GM19324 (cell line): ENCODE results near the gene SEC11C.
"Not testable (repeated sequence)": the region's sequence is repeated elsewhere in the genome, so short reads cannot be mapped to it uniquely, and the experiment has no call there.

Experiments
- ATAC-seq: cut with Tn5 transposase; IDR thresholded peaks from one replicate; pipeline ENCODE4 v1.9.1; 2021; ENCODE audit warnings: mild to moderate bottlenecking, moderate library complexity; ENCODE audit not compliant: unreplicated experiment, low FRiP score

SEC11C gene

GRCh38 chr18:59139615-59140301 is at the start of gene SEC11C:
SEC11C (plus strand) TSS chr18:59139884; CDS start chr18:59139949, 65 bp downstream.
- ATAC-seq: peak; percentile 93

- ATAC-seq: no peak
Observed at GRCh38 chr18:59090966-59091603, 48.6 kb upstream of the SEC11C start.

GRCh38 chr18:59093668-59094067 is 46.0 kb upstream of the SEC11C start:
- ATAC-seq: no peak

- ATAC-seq: no peak
Observed at GRCh38 chr18:59094569-59094968, 45.1 kb upstream of the SEC11C start.

- ATAC-seq: no peak
Observed at GRCh38 chr18:59096098-59096789, 43.4 kb upstream of the SEC11C start.

GRCh38 chr18:59101830-59102414 is 37.8 kb upstream of the SEC11C start:
- ATAC-seq: no peak

- no peak for ATAC-seq
Observed at GRCh38 chr18:59109375-59109774, 30.3 kb upstream of the SEC11C start.

GRCh38 chr18:59114160-59114559 is 25.5 kb upstream of the SEC11C start:
- no peak for ATAC-seq

- no peak for ATAC-seq
Observed at GRCh38 chr18:59123588-59124369, 15.9 kb upstream of the SEC11C start.

GRCh38 chr18:59124370-59124704 is 15.3 kb upstream of the SEC11C start:
- no peak for ATAC-seq

- ATAC-seq: no peak
Observed at GRCh38 chr18:59127047-59127446, 12.6 kb upstream of the SEC11C start.

- no peak for ATAC-seq
Observed at GRCh38 chr18:59129951-59130703, 9.6 kb upstream of the SEC11C start.

GRCh38 chr18:59132810-59133465 is 6.7 kb upstream of the SEC11C start:
- no peak for ATAC-seq

GRCh38 chr18:59139291-59139614 is 431 bp upstream of the SEC11C start:
- peak; percentile 71 for ATAC-seq

GRCh38 chr18:59140302-59140885 is 710 bp downstream of the SEC11C start:
- ATAC-seq: no peak

- ATAC-seq: no peak
Observed at GRCh38 chr18:59141294-59142068, 1.8 kb downstream of the SEC11C start.

GRCh38 chr18:59142274-59142673 is 2.6 kb downstream of the SEC11C start:
- no peak for ATAC-seq

GRCh38 chr18:59142800-59143416 is 3.2 kb downstream of the SEC11C start:
- not testable (repeated sequence) for ATAC-seq
